Jurkat, Clone E6-1 (cell line): ENCODE data around the gene PTPN18.

Source experiments
- DNase-seq: peaks from one replicate; pipeline ENCODE4 v3.0.0-alpha.2; 2011; ENCODE audit warnings: low read depth, low spot score
- H3K4me3 ChIP-seq: 2 replicates; pipeline ENCODE4 v1.5.1; 2011; ENCODE audit warnings: mild to moderate bottlenecking, low read length, control low read depth, moderate library complexity

Gene PTPN18

GRCh38 chr2:130357864-130358263 is 2.0 kb downstream of the PTPN18 start:
- H3K4me3 ChIP-seq: no peak overlapping the region
- no peak for DNase-seq

GRCh38 chr2:130358420-130359350 is 2.8 kb downstream of the PTPN18 start:
- no peak overlapping the region for H3K4me3 ChIP-seq
- no peak for DNase-seq

GRCh38 chr2:130359466-130359865 is 3.6 kb downstream of the PTPN18 start:
- no peak overlapping the region for H3K4me3 ChIP-seq
- DNase-seq: no peak

- no peak overlapping the region for H3K4me3 ChIP-seq
- no peak for DNase-seq
Measured at GRCh38 chr2:130363479-130363878, 7.6 kb downstream of the PTPN18 start.

DNA sequence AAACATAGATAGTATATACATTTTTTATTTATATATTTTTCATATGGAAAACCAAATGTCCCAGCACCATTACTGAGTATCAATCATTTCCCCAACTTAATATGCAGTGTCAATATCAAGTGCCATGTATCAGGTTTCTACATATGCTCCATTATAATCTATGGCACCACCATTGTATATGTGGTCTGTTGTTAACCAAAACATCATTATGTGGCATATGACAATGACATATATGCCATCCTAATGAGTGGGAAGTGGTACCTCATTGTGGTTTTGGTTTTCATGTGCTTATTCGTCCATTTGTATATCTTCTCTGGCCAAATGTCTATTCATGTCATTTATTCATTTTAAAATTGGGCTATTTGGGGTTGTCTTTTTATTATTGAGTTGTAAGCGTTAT is 9.2 kb downstream of the PTPN18 start:
- H3K4me3 ChIP-seq: no peak overlapping the region
- DNase-seq: no peak

DNA sequence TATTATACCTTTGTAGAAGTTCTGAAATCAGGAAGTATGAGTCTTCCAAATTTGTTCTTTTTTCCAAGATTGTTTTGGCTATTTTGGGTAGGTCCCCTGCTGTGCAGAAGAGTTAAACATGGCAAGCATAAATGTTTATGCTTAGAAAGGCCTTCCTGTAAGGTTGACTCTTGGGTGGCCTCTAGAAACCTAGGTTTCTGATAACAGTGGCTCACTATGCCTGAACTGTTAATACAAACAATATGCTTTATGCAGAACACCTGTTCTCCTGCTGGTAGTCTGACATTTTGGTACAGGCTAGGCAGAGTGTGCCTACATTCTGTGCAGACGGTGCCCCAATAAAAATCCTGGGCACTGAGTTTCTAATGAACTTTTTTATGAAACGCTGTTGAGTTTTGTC is 10.1 kb downstream of the PTPN18 start:
- no peak for DNase-seq
- no peak overlapping the region for H3K4me3 ChIP-seq

DNA sequence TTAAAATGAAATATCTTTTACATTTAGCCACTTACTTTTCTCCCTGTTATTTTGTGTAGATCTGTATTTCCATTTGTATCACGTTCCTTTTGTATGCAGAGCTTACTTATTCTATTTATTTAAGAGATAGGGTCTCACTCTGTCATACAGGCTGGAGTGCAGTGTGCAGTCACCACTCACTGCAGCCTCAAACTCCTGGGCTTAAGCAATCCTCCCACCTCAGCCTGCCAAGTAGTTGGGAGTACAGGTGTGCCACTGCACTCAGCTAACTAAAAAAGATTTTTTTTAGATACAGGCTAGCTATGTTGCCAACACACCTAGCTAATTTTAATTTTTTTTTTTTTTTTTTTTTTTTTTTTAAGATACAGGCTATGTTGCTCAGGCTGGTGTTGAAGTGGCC is 10.9 kb downstream of the PTPN18 start:
- no peak for DNase-seq
- no peak overlapping the region for H3K4me3 ChIP-seq

DNA sequence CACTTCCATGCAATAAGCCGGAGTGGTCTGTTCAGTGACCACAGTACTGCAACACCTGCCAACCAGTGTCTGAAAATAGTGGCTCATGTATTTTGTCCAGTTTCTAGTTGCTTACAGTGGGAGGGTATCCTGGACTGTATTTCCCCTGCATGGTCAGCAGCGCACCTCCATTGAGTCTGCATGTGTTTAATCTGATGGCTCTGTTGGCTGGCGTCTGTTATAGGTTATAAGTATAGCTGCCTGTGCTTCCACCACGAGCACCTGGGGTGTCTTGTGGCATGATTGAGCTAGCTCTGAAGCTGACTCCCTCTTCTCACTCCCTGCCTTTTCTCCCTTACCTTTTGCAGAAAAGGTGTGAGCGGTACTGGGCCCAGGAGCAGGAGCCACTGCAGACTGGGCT is 12.9 kb downstream of the PTPN18 start:
- H3K4me3 ChIP-seq: no peak overlapping the region
- no peak for DNase-seq

GRCh38 chr2:130369311-130369964 is 13.6 kb downstream of the PTPN18 start:
- no peak for DNase-seq

DNA sequence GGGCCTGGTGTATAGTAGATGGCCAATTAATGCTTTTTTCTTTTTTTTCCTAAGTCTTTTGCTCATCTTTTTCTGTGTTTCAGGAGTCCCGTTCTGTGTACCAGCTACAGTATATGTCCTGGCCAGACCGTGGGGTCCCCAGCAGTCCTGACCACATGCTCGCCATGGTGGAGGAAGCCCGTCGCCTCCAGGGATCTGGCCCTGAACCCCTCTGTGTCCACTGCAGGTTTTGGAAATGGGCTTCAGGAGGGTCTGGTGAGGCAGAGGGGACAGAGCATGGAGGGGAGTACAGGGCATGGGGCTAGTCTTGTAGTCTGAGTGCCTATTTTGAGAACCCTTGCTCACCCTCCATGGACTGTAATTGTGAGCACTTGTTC is 14.1 kb downstream of the PTPN18 start:
- H3K4me3 ChIP-seq: no peak overlapping the region
- no peak for DNase-seq

More at GRCh38 chr2:130369311-130369964, 13.6 kb downstream of the PTPN18 start:
- H3K4me3 ChIP-seq: no peak overlapping the region

- H3K4me3 ChIP-seq: no peak overlapping the region
- DNase-seq: peak; percentile 85
Measured at GRCh38 chr2:130370490-130370889, 14.6 kb downstream of the PTPN18 start.

DNA sequence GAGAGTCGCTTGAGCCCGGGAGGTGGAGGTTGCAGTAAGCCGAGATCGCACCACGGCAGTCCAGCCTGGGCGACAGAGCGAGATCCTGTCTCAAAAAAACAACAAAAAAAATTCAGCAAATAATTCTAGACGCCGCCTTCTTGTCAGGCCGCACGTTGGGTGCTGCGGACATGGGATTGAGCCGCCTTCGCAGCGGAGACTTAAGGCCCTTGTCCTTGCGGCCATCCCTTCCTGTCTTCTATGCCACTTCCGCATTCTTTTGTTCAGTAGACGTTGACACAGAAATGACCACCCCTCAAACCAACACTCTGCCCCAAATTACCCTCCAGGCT is 15.8 kb downstream of the PTPN18 start:
- H3K4me3 ChIP-seq: peak overlapping the region; percentile 61
- DNase-seq: no peak

DNA sequence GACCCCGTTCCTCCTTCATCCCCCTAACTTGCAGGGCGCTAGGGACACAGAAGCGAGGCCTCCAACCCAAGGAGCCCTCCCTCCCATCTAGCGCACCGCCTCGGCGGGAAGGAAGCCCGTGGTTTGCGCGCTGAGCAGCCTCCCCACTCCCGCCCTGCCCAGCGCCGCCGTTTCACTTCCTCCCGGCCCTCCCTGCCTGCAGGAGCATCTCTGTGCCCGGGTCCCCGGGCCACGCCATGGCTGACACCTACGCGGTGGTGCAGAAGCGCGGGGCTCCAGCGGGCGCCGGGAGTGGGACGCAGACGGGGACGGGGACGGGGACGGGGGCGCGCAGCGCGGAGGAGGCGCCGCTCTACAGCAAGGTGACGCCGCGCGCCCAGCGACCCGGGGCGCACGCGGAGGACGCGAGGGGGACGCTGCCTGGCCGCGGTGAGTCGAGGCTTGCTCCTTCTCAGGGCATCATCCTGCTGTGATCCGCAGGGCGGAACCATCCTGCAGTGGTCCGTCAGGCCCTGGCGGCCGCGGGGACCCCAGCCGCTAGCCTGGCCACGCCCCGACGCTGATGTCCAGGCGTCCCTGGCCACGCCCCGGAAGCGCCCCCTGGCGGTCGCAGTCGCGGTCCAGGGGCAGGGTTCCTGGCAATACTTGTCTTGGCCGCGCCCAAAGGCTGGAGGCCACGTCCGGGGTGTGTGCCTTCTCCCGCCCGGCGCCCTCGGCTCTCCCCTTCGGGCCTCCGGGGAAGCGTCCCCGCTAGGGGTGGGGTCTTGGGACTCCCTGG is 16.4 kb downstream of the PTPN18 start:
- peak overlapping the region; percentile 61 for H3K4me3 ChIP-seq
- DNase-seq: peak; percentile 52

GRCh38 chr2:130372833-130373807 is 17.3 kb downstream of the PTPN18 start:
- no peak for DNase-seq
- peak overlapping the region; percentile 61 for H3K4me3 ChIP-seq

DNA sequence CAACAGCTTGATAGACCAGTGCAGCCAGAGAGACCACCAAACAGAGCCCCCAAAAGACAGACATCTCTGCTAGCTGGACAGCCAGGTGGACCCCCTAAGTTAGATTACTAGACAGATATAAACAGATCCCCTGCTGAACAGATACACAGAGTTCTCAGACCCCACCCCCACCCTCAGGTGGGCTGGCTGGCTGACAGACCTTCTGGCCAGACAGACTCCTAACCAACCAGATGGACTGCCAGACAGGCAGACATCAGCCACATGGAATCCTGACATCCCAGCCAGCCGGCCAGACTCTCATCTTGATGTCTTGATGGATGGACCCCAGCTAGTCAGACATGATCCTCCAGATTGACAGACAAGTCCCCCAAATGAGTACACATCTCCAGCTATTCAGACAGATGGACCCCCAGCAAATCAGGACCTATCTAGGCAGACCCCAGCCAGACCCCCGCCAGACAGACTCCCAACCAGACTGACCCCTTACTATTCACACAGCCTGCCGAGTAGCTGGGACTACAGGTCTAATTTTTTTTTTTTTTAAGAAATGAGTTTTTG is 18.0 kb downstream of the PTPN18 start:
- DNase-seq: no peak
- H3K4me3 ChIP-seq: no peak overlapping the region

DNA sequence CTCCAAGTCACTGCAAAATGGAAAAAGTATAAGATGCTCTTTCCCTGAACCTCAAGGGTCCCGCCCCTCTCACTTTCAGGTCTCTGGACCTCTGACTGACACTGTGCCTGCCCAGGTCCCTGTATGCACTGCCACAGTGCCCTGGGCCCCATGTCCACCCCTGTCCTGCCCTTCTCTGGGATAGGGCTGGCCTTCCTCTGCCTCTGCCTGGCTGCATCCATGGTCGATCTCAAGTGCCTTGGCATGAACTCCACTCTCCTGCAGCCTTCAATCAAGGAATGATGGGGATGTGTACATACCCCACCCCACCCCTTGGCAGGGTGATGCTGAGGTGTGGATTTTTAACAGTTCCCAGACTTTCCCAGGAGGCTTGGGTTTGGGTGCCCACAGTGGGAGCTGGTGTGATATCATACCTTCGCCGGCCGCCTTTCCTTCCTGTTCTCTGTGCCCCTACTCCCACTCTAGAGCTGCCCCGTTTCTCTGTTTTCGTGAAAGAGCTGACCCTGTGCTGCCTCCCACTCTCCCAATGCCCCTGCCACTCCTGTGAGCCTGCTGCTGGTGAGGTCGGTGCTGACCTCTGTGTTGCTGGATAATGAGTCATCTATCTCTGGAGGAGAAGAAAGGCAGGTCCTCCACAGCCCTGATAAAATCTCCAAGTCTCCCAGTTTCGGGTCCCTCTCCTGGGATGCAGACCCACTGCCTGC is 18.9 kb downstream of the PTPN18 start:
- no peak overlapping the region for H3K4me3 ChIP-seq
- DNase-seq: no peak

DNA sequence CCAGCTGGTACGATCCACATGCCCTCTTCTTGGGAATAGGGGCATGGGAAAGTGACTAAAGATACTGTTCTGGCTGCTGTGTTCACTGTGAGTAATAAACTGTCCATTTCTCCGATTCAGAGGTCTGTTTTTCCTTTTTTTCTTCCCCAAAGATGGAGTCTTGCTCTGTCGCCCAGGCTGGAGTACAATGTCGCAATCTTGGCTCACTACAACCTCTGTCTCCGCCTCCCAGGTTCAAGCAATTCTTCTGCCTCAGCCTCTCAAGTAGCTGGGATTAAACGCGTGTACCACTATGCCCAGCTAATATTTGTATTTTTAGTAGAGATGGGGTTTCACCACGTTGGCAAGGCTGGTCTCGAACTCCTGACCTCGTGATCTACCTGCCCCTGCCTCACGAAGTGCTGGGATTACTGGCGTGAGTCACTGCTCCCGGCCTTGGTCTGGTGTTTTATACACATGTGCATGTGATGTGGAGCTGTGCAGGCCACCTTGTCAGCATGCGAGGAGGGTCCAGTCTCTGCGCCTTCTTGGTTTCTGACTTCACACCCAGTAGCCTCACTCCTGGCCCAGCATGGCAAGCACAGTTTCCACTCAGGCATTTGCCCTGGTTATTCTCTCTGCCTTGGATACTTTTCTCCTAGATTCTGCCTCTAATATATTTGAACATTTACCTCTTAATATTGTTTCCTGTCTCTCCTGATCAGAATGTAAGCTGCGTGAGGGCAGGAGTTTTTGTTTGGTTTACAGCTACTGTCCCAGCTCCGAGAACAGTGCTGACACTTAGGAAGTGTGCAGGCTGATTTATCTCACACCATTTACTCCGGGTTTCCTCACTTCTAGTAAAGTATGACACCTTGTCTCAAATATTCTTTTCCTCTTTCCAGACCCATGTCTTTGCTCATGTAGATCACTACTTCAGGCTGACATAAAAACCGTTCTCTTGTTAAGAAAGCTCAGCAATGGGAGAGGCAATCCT is 19.7 kb downstream of the PTPN18 start:
- DNase-seq: no peak
- no peak overlapping the region for H3K4me3 ChIP-seq
